IPS DF 6.9 (cell line): ENCODE measurements around the gene PMEPA1.

Source experiments
- DNase-seq: peaks from one replicate; pipeline ENCODE4 v3.0.0-alpha.2; 2013; ENCODE audit warnings: low read depth, low spot score
- H3K27ac ChIP-seq: one replicate; pipeline ENCODE4 v1.5.1; 2013; ENCODE audit warnings: low read length, control low read depth
- H3K27me3 ChIP-seq: 2 replicates; pipeline ENCODE4 v1.6.1; 2013; ENCODE audit warnings: mild to moderate bottlenecking, low read length; ENCODE audit not compliant: control insufficient read depth, insufficient read depth
- H3K36me3 ChIP-seq: 2 replicates; pipeline ENCODE4 v1.6.1; 2013; ENCODE audit warnings: low read length; ENCODE audit not compliant: control insufficient read depth, insufficient read depth
- H3K4me1 ChIP-seq: 2 replicates; pipeline ENCODE4 v1.6.1; 2013; ENCODE audit warnings: low read length; ENCODE audit not compliant: control insufficient read depth, insufficient read depth
- H3K4me3 ChIP-seq: 2 replicates; pipeline ENCODE4 v1.5.1; 2013; ENCODE audit warnings: mild to moderate bottlenecking, low read length
- H3K9me3 ChIP-seq: 2 replicates; pipeline ENCODE4 v1.6.1; 2013; ENCODE audit warnings: low read length, inconsistent platforms; ENCODE audit not compliant: control insufficient read depth, insufficient read depth
- WGBS: extraction: QIAGEN DNeasy Blood & Tissue Kit; methylation state at CpG from one replicate; pipeline ENCODE4 v1.1.7; 2013; ENCODE audit warnings: mixed read lengths, missing lambda C conversion rate; ENCODE audit not compliant: insufficient read length, insufficient coverage; 5-methylcytosine and 5-hydroxymethylcytosine counted together

The PMEPA1 gene

GRCh38 chr20:57749131-57749690, 39.4 kb upstream of the PMEPA1 start:
- no peak overlapping the region for H3K4me3 ChIP-seq
- no peaks in the 10 kb centered on the region for H3K27me3 ChIP-seq
- no peaks in the 10 kb centered on the region; the same call in 1 of the 2 replicates for H3K36me3 ChIP-seq
- no CpG with 5 or more reads among the region's 13 CpGs for whole genome bisulfite sequencing
- no peak for DNase-seq
- no peaks in the 10 kb centered on the region for H3K9me3 ChIP-seq
- H3K27ac ChIP-seq, result no peak overlapping the region
- H3K4me1 ChIP-seq, result no peaks in the 10 kb centered on the region; the same call in 1 of the 2 replicates

GRCh38 chr20:57748601-57749130, 38.9 kb upstream of the PMEPA1 start:
- H3K4me3 ChIP-seq, result no peak overlapping the region
- H3K9me3 ChIP-seq, result no peaks in the 10 kb centered on the region
- no peaks in the 10 kb centered on the region for H3K27me3 ChIP-seq
- WGBS, result no CpG with 5 or more reads among the region's 29 CpGs
- H3K27ac ChIP-seq, result no peak overlapping the region
- H3K4me1 ChIP-seq, result no peaks in the 10 kb centered on the region; the same call in 1 of the 2 replicates
- H3K36me3 ChIP-seq, result no peaks in the 10 kb centered on the region; the same call in 1 of the 2 replicates
- DNase-seq, result no peak

GRCh38 chr20:57747861-57748481, 38.2 kb upstream of the PMEPA1 start:
- no peaks in the 10 kb centered on the region for H3K27me3 ChIP-seq
- no peak overlapping the region for H3K4me3 ChIP-seq
- H3K36me3 ChIP-seq, result no peaks in the 10 kb centered on the region; the same call in 1 of the 2 replicates
- H3K9me3 ChIP-seq, result no peaks in the 10 kb centered on the region
- DNase-seq, result no peak
- no peaks in the 10 kb centered on the region for H3K4me1 ChIP-seq
- H3K27ac ChIP-seq, result no peak overlapping the region
- no CpG with 5 or more reads among the region's 18 CpGs for WGBS

GRCh38 chr20:57746832-57747404, 37.1 kb upstream of the PMEPA1 start:
- Histone ChIP-seq H3K4me3 (no peak overlapping the region), H3K9me3 (no peaks in the 10 kb centered on the region), H3K27ac (no peak overlapping the region), H3K4me1 (peaks cover 2% of the 10 kb centered on the region), H3K27me3 (no peaks in the 10 kb centered on the region), H3K36me3 (no peaks in the 10 kb centered on the region; the same call in 1 of the 2 replicates)
- WGBS, result no CpG with 5 or more reads among the region's 7 CpGs
- no peak for DNase-seq

- no CpG with 5 or more reads among the region's 13 CpGs for WGBS
- peaks cover 2% of the 10 kb centered on the region for H3K4me1 ChIP-seq
- no peaks in the 10 kb centered on the region for H3K27me3 ChIP-seq
- no peak for DNase-seq
- no peaks in the 10 kb centered on the region; the same call in 1 of the 2 replicates for H3K36me3 ChIP-seq
- no peaks in the 10 kb centered on the region for H3K9me3 ChIP-seq
- no peak overlapping the region for H3K27ac ChIP-seq
- H3K4me3 ChIP-seq, result no peak overlapping the region
Measured at GRCh38 chr20:57746201-57746600, 36.4 kb upstream of the PMEPA1 start.

GRCh38 chr20:57744206-57744605, 34.4 kb upstream of the PMEPA1 start:
- no CpG with 5 or more reads among the region's 6 CpGs for WGBS
- Histone ChIP-seq H3K27ac (no peak overlapping the region), H3K9me3 (no peaks in the 10 kb centered on the region), H3K36me3 (no peaks in the 10 kb centered on the region; the same call in 1 of the 2 replicates), H3K4me3 (no peak overlapping the region), H3K4me1 (peaks cover 2% of the 10 kb centered on the region), H3K27me3 (no peaks in the 10 kb centered on the region)
- no peak for DNase-seq

- H3K36me3 ChIP-seq, result no peaks in the 10 kb centered on the region; the same call in 1 of the 2 replicates
- H3K27me3 ChIP-seq, result no peaks in the 10 kb centered on the region
- H3K27ac ChIP-seq, result no peak overlapping the region
- WGBS, result no CpG with 5 or more reads among the region's 10 CpGs
- peaks cover 2% of the 10 kb centered on the region for H3K4me1 ChIP-seq
- H3K4me3 ChIP-seq, result no peak overlapping the region
- DNase-seq, result no peak
- no peaks in the 10 kb centered on the region for H3K9me3 ChIP-seq
Measured at GRCh38 chr20:57743450-57744095, 33.8 kb upstream of the PMEPA1 start.

- H3K27ac ChIP-seq, result no peak overlapping the region
- DNase-seq, result no peak
- no CpG with 5 or more reads among the region's 11 CpGs for WGBS
- no peaks in the 10 kb centered on the region for H3K9me3 ChIP-seq
- no peaks in the 10 kb centered on the region for H3K36me3 ChIP-seq
- no peak overlapping the region for H3K4me3 ChIP-seq
- H3K4me1 ChIP-seq, result peaks cover 2% of the 10 kb centered on the region
- no peaks in the 10 kb centered on the region for H3K27me3 ChIP-seq
Measured at GRCh38 chr20:57742507-57743181, 32.8 kb upstream of the PMEPA1 start.

GRCh38 chr20:57738484-57738883, 28.7 kb upstream of the PMEPA1 start:
- no peak overlapping the region for H3K4me3 ChIP-seq
- no peaks in the 10 kb centered on the region for H3K27me3 ChIP-seq
- no peaks in the 10 kb centered on the region for H3K9me3 ChIP-seq
- H3K4me1 ChIP-seq, result peaks cover 3% of the 10 kb centered on the region
- WGBS, result no CpG with 5 or more reads among the region's 2 CpGs
- H3K36me3 ChIP-seq, result no peaks in the 10 kb centered on the region
- DNase-seq, result no peak
- no peak overlapping the region for H3K27ac ChIP-seq

- DNase-seq, result no peak
- Histone ChIP-seq H3K4me3 (no peak overlapping the region), H3K27me3 (no peaks in the 10 kb centered on the region), H3K4me1 (peaks cover 3% of the 10 kb centered on the region), H3K27ac (no peak overlapping the region), H3K9me3 (no peaks in the 10 kb centered on the region), H3K36me3 (no peaks in the 10 kb centered on the region)
- WGBS, result no CpG with 5 or more reads among the region's 2 CpGs
Measured at GRCh38 chr20:57738053-57738452, 28.2 kb upstream of the PMEPA1 start.
